Activated naive CD8-positive, alpha-beta T cell (primary cell): Measurements from ENCODE around the gene ST14.
A peak's percentile ranks its signal among the peaks of the same experiment; 100 is the strongest.

ENCODE experiments used
- H3K27ac Mint-ChIP-seq: one replicate; pipeline ENCODE4 v1.8.0; 2021; ENCODE audit warnings: mixed read lengths
- H3K27me3 Mint-ChIP-seq: one replicate; pipeline ENCODE4 v1.8.0; 2021; ENCODE audit warnings: mixed read lengths
- H3K36me3 Mint-ChIP-seq: one replicate; pipeline ENCODE4 v1.8.0; 2021; ENCODE audit warnings: mixed read lengths
- H3K4me1 Mint-ChIP-seq: one replicate; pipeline ENCODE4 v1.8.0; 2021; ENCODE audit warnings: low read depth, mixed read lengths
- H3K4me3 Mint-ChIP-seq: one replicate; pipeline ENCODE4 v1.8.0; 2021; ENCODE audit warnings: mild to moderate bottlenecking, mixed read lengths
- H3K9me3 Mint-ChIP-seq: one replicate; pipeline ENCODE4 v1.8.0; 2021; ENCODE audit warnings: low read depth, mixed read lengths

Gene ST14

GRCh38 chr11:130146796-130147195, 12.8 kb upstream of the ST14 start:
- no peak overlapping the region for H3K4me3 Mint-ChIP-seq
- no peak overlapping the region for H3K27ac Mint-ChIP-seq
- H3K36me3 Mint-ChIP-seq: no peaks in the 10 kb centered on the region
- H3K9me3 Mint-ChIP-seq: no peaks in the 10 kb centered on the region
- H3K27me3 Mint-ChIP-seq: no peaks in the 10 kb centered on the region
- peaks cover 11% of the 10 kb centered on the region for H3K4me1 Mint-ChIP-seq

- Mint-ChIP-seq H3K9me3 (no peaks in the 10 kb centered on the region), H3K27ac (no peak overlapping the region), H3K36me3 (no peaks in the 10 kb centered on the region), H3K4me1 (peaks cover 11% of the 10 kb centered on the region), H3K27me3 (no peaks in the 10 kb centered on the region), H3K4me3 (no peak overlapping the region)
Observed at GRCh38 chr11:130148796-130149326, 10.7 kb upstream of the ST14 start.

- Mint-ChIP-seq H3K4me1 (peaks cover 11% of the 10 kb centered on the region), H3K27me3 (no peaks in the 10 kb centered on the region), H3K4me3 (no peak overlapping the region), H3K36me3 (no peaks in the 10 kb centered on the region), H3K27ac (no peak overlapping the region), H3K9me3 (no peaks in the 10 kb centered on the region)
Observed at GRCh38 chr11:130150790-130151189, 8.8 kb upstream of the ST14 start.

GRCh38 chr11:130151196-130151595, 8.4 kb upstream of the ST14 start:
- Mint-ChIP-seq H3K36me3 (no peaks in the 10 kb centered on the region), H3K9me3 (no peaks in the 10 kb centered on the region), H3K4me3 (no peak overlapping the region), H3K27ac (no peak overlapping the region), H3K27me3 (no peaks in the 10 kb centered on the region), H3K4me1 (peaks cover 11% of the 10 kb centered on the region)

GRCh38 chr11:130156108-130157022, 3.2 kb upstream of the ST14 start:
- no peaks in the 10 kb centered on the region for H3K36me3 Mint-ChIP-seq
- H3K4me3 Mint-ChIP-seq: no peak overlapping the region
- no peaks in the 10 kb centered on the region for H3K9me3 Mint-ChIP-seq
- H3K27me3 Mint-ChIP-seq: peaks cover 20% of the 10 kb centered on the region
- H3K27ac Mint-ChIP-seq: no peak overlapping the region
- peaks cover 8% of the 10 kb centered on the region for H3K4me1 Mint-ChIP-seq

GRCh38 chr11:130157101-130157500, 2.5 kb upstream of the ST14 start:
- no peak overlapping the region for H3K4me3 Mint-ChIP-seq
- H3K27me3 Mint-ChIP-seq: peaks cover 24% of the 10 kb centered on the region
- H3K4me1 Mint-ChIP-seq: peaks cover 8% of the 10 kb centered on the region
- no peaks in the 10 kb centered on the region for H3K36me3 Mint-ChIP-seq
- H3K27ac Mint-ChIP-seq: no peak overlapping the region
- H3K9me3 Mint-ChIP-seq: no peaks in the 10 kb centered on the region

- Mint-ChIP-seq H3K4me3 (no peak overlapping the region), H3K27ac (no peak overlapping the region), H3K4me1 (peaks cover 8% of the 10 kb centered on the region), H3K27me3 (peaks cover 27% of the 10 kb centered on the region), H3K36me3 (no peaks in the 10 kb centered on the region), H3K9me3 (no peaks in the 10 kb centered on the region)
Observed at GRCh38 chr11:130157840-130158239, 1.7 kb upstream of the ST14 start.

GRCh38 chr11:130159139-130159538, 443 bp upstream of the ST14 start:
- H3K27ac Mint-ChIP-seq: no peak overlapping the region
- H3K9me3 Mint-ChIP-seq: no peaks in the 10 kb centered on the region
- no peaks in the 10 kb centered on the region for H3K36me3 Mint-ChIP-seq
- H3K4me1 Mint-ChIP-seq: peaks cover 8% of the 10 kb centered on the region
- peaks cover 31% of the 10 kb centered on the region for H3K27me3 Mint-ChIP-seq
- peak overlapping the region; percentile 38 for H3K4me3 Mint-ChIP-seq

- no peaks in the 10 kb centered on the region for H3K9me3 Mint-ChIP-seq
- H3K27ac Mint-ChIP-seq: no peak overlapping the region
- peaks cover 39% of the 10 kb centered on the region for H3K27me3 Mint-ChIP-seq
- no peaks in the 10 kb centered on the region for H3K36me3 Mint-ChIP-seq
- H3K4me1 Mint-ChIP-seq: peaks cover 8% of the 10 kb centered on the region
- peak overlapping the region; percentile 58 for H3K4me3 Mint-ChIP-seq
Observed at GRCh38 chr11:130160498-130161155, 1.0 kb downstream of the ST14 start.

- H3K27me3 Mint-ChIP-seq: peaks cover 44% of the 10 kb centered on the region
- H3K4me3 Mint-ChIP-seq: no peak overlapping the region
- H3K27ac Mint-ChIP-seq: no peak overlapping the region
- H3K9me3 Mint-ChIP-seq: no peaks in the 10 kb centered on the region
- H3K4me1 Mint-ChIP-seq: peaks cover 8% of the 10 kb centered on the region
- H3K36me3 Mint-ChIP-seq: no peaks in the 10 kb centered on the region
Observed at GRCh38 chr11:130161441-130162145, 2.0 kb downstream of the ST14 start.

- Mint-ChIP-seq H3K27ac (no peak overlapping the region), H3K4me3 (no peak overlapping the region), H3K36me3 (no peaks in the 10 kb centered on the region), H3K27me3 (peaks cover 41% of the 10 kb centered on the region), H3K9me3 (no peaks in the 10 kb centered on the region), H3K4me1 (peaks cover 8% of the 10 kb centered on the region)
Observed at GRCh38 chr11:130162733-130163132, 3.2 kb downstream of the ST14 start.

- peaks cover 39% of the 10 kb centered on the region for H3K27me3 Mint-ChIP-seq
- H3K27ac Mint-ChIP-seq: no peak overlapping the region
- H3K9me3 Mint-ChIP-seq: no peaks in the 10 kb centered on the region
- H3K4me3 Mint-ChIP-seq: no peak overlapping the region
- no peaks in the 10 kb centered on the region for H3K36me3 Mint-ChIP-seq
- H3K4me1 Mint-ChIP-seq: peaks cover 8% of the 10 kb centered on the region
Observed at GRCh38 chr11:130163346-130164220, 4.0 kb downstream of the ST14 start.

- H3K36me3 Mint-ChIP-seq: no peaks in the 10 kb centered on the region
- no peak overlapping the region for H3K27ac Mint-ChIP-seq
- H3K4me3 Mint-ChIP-seq: no peak overlapping the region
- H3K4me1 Mint-ChIP-seq: peaks cover 5% of the 10 kb centered on the region
- peaks cover 34% of the 10 kb centered on the region for H3K27me3 Mint-ChIP-seq
- H3K9me3 Mint-ChIP-seq: no peaks in the 10 kb centered on the region
Observed at GRCh38 chr11:130164221-130164570, 4.6 kb downstream of the ST14 start.
